ENCODE measurements around the gene TSKS. TPM values are rescaled to one million over a fixed set of nuclear protein-coding genes. Genes with fewer than 3 reads are reported as not detected.

The TSKS gene
- total RNA-seq, 1 donor from 2014 or later: not detected

DNA sequence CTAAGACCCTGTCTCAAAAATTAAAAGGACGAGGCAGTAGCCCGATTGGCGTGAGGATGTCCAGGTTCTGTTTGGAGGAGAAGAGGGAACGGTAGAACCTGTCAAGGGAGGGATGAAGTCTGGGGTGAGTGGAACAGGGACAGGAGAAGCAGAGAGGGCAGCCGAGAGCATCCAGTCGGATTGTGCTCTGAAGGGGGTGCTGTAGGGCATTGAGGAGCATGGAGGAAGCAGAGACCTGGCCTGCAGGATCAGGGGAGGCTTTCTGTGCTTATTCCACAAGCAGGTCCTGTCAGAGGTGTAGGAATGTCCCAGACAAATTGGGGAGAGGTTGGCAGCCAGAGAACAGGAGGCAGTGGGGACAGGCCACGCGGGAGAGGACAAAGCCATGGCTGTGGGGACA lies 17.8 kb upstream of the TSKS start:
- Mint-ChIP-seq H3K27me3 (ENCODE audit: unreplicated experiment) (peaks cover 9% of the 10 kb centered on the region), H3K36me3 (ENCODE audit: unreplicated experiment) (peaks cover 13% of the 10 kb centered on the region), H3K4me1 (ENCODE audit: low read depth, unreplicated experiment) (peaks cover 3% of the 10 kb centered on the region), H3K4me3 (ENCODE audit: unreplicated experiment) (peak overlapping the region; percentile 4), H3K9me3 (ENCODE audit: unreplicated experiment) (peaks cover 9% of the 10 kb centered on the region), H3K27ac (ENCODE audit: unreplicated experiment) (peak overlapping the region; percentile 46)
- TF ChIP-seq, protein P1, sequence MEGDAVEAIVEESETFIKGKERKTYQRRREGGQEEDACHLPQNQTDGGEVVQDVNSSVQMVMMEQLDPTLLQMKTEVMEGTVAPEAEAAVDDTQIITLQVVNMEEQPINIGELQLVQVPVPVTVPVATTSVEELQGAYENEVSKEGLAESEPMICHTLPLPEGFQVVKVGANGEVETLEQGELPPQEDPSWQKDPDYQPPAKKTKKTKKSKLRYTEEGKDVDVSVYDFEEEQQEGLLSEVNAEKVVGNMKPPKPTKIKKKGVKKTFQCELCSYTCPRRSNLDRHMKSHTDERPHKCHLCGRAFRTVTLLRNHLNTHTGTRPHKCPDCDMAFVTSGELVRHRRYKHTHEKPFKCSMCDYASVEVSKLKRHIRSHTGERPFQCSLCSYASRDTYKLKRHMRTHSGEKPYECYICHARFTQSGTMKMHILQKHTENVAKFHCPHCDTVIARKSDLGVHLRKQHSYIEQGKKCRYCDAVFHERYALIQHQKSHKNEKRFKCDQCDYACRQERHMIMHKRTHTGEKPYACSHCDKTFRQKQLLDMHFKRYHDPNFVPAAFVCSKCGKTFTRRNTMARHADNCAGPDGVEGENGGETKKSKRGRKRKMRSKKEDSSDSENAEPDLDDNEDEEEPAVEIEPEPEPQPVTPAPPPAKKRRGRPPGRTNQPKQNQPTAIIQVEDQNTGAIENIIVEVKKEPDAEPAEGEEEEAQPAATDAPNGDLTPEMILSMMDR (IDR thresholded peaks at IDR 0.05; ENCODE audit: partially characterized antibody, unreplicated experiment): no peak
- DNase-seq: no peak

DNA sequence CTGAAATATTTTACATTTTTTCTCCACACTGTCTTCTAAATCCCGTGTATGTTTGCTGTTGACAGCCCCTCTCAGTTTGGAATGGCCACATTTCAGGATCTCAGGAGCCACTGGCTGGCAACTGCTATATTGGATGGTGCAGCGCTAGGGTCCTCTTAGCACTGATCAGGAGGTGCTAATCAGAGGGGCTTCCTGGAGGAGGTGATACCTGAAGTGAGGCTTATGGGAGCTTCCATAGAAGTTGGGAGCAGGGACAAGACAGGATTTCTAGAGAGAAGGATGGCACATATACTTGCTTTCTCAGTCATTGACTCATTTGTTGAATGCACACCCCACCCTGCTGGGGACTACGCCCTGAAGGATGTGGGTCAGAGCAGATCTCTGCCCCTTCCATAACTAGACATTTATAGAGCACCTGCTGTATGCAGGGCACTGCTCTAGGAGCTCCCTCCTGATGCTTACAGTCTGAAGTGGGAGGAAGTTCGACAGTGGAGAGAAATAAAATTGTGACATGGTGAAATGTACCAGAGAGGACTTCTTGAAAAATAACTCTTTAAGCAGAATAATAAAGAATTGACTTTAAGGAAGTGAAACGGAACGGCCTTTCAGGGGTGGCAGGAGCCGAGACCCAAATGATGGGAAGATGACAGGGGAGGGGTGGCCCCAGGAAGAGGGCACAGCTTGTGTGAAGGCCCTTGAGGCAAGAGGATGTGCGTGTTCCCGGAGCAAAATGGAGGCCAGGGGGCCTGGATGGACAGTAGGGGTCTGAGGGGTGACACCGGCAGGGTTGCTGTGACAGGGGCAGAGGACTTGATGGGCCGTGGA lies 16.8 kb upstream of the TSKS start:
- DNase-seq: no peak
- TF ChIP-seq, protein P1 (IDR thresholded peaks at IDR 0.05; ENCODE audit: partially characterized antibody, unreplicated experiment): no peak
- peaks cover 3% of the 10 kb centered on the region for H3K4me1 Mint-ChIP-seq (ENCODE audit: low read depth, unreplicated experiment)
- H3K27me3 Mint-ChIP-seq (ENCODE audit: unreplicated experiment): peaks cover 9% of the 10 kb centered on the region
- peak overlapping the region; percentile 62 for H3K27ac Mint-ChIP-seq (ENCODE audit: unreplicated experiment)
- H3K4me3 Mint-ChIP-seq (ENCODE audit: unreplicated experiment): peak overlapping the region; percentile 6
- peaks cover 8% of the 10 kb centered on the region for H3K36me3 Mint-ChIP-seq (ENCODE audit: unreplicated experiment)
- H3K9me3 Mint-ChIP-seq (ENCODE audit: unreplicated experiment): peaks cover 9% of the 10 kb centered on the region

DNA sequence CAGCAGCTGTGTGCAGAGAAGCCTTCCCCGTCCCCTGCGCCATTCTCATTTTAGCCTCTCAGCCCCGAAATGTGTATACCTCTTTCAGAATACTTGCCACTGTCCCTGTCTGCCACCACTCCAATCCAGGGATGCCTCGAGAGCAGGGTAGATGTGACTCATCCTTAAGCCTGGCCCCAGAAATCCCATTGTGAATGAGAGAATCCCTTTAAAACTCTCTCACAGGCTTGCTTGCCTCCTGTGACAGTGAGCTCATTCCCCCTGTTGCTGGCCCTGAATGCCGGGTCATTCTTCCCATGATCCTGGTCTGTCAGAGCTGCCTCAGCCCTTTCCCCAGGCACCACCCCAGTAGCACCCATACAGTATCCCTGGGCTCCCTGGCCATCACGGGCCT lies 13.3 kb upstream of the TSKS start:
- peaks cover 3% of the 10 kb centered on the region for H3K4me1 Mint-ChIP-seq (ENCODE audit: low read depth, unreplicated experiment)
- H3K4me3 Mint-ChIP-seq (ENCODE audit: unreplicated experiment): no peak overlapping the region
- no peak overlapping the region for H3K27ac Mint-ChIP-seq (ENCODE audit: unreplicated experiment)
- H3K27me3 Mint-ChIP-seq (ENCODE audit: unreplicated experiment): peaks cover 13% of the 10 kb centered on the region
- peaks cover 10% of the 10 kb centered on the region for H3K9me3 Mint-ChIP-seq (ENCODE audit: unreplicated experiment)
- peaks cover 5% of the 10 kb centered on the region for H3K36me3 Mint-ChIP-seq (ENCODE audit: unreplicated experiment)
- TF ChIP-seq, protein P1 (IDR thresholded peaks at IDR 0.05; ENCODE audit: partially characterized antibody, unreplicated experiment): no peak
- DNase-seq: no peak

DNA sequence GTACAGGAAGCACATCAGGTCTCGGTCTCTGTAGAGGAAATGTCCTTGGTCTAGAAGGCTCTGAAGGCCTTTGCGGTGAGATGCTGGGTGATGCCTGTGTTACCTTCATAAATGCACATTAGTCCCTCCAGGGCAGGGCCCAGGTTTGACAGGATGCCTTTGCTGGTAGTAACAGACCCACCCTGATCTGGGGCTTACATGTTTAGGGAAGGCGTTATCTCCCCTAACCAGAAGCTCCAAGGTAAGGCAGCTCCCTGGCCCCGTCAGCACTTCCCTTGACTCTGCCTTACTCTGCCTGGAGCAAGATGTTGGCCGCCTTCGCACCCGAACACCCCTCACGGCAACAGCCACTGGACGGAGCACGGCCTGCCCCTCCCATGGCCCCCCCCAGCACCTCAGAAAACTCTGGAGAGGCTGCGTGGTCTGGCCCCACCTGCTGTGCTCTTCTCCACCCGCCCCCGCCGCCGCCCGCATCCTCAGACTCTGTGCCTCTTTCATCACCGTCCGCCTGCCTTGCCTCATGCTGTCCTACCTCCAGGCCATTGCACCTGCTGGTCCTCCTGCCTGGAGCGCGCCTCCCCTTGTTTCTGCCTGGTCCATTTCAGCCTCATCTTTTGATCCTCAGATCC lies 12.8 kb upstream of the TSKS start:
- Mint-ChIP-seq H3K4me1 (ENCODE audit: low read depth, unreplicated experiment) (peaks cover 3% of the 10 kb centered on the region), H3K27ac (ENCODE audit: unreplicated experiment) (no peak overlapping the region), H3K36me3 (ENCODE audit: unreplicated experiment) (peaks cover 5% of the 10 kb centered on the region), H3K9me3 (ENCODE audit: unreplicated experiment) (peaks cover 8% of the 10 kb centered on the region), H3K4me3 (ENCODE audit: unreplicated experiment) (no peak overlapping the region), H3K27me3 (ENCODE audit: unreplicated experiment) (peaks cover 13% of the 10 kb centered on the region)
- no peak for DNase-seq
- TF ChIP-seq, protein P1 (IDR thresholded peaks at IDR 0.05; ENCODE audit: partially characterized antibody, unreplicated experiment): no peak

DNA sequence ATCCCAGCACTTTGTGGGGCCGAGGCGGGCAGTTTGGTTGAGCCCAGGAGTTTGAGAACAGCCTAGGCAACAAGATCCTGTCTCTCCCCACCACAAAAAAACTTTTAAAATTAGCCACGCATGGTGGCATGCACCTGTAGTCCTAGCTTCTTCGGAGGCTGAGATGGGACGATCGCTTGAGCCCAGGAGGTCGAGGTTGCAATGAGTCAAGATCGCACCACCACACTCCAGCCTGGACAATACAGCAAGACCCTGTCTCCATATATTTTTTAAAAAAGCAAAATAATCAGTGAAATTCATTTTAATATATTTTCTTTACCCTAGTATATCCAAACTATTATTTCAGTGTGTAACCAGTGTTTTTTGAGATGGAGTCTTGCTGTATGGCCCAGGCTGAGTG lies 11.9 kb upstream of the TSKS start:
- Mint-ChIP-seq H3K36me3 (ENCODE audit: unreplicated experiment) (peaks cover 1% of the 10 kb centered on the region), H3K27ac (ENCODE audit: unreplicated experiment) (no peak overlapping the region), H3K4me3 (ENCODE audit: unreplicated experiment) (no peak overlapping the region), H3K27me3 (ENCODE audit: unreplicated experiment) (peaks cover 12% of the 10 kb centered on the region), H3K9me3 (ENCODE audit: unreplicated experiment) (peaks cover 6% of the 10 kb centered on the region), H3K4me1 (ENCODE audit: low read depth, unreplicated experiment) (no peaks in the 10 kb centered on the region)
- DNase-seq: no peak
- TF ChIP-seq, protein P1 (IDR thresholded peaks at IDR 0.05; ENCODE audit: partially characterized antibody, unreplicated experiment): no peak
